HL-60 (cell line): ENCODE data around the gene CTDP1.

Source experiments
- DNase-seq, 2 experiments: peaks; one replicate each; pipeline ENCODE4 v3.0.0-alpha.2; 2010 to 2020; ENCODE audit warnings: low read depth in 1 of 2, low spot score in 1 of 2
- H3K27ac ChIP-seq: fragments of 250-450 bp; sonication (Bioruptor Pico); replicated peaks from 2 replicates; pipeline ENCODE4 v1.5.1; 2020; ENCODE audit warnings: mild to moderate bottlenecking, moderate library complexity
- H3K27me3 ChIP-seq: fragments of 250-450 bp; sonication (Bioruptor Pico); 2 replicates; pipeline ENCODE4 v1.5.1; 2021; ENCODE audit warnings: mild to moderate bottlenecking, moderate library complexity; ENCODE audit not compliant: insufficient read depth, poor library complexity, severe bottlenecking
- H3K4me3 ChIP-seq: replicated peaks from 2 replicates; pipeline ENCODE4 v1.5.1; 2011; ENCODE audit warnings: mild to moderate bottlenecking, control low read depth, low read length; ENCODE audit not compliant: insufficient read depth
- CTCF ChIP-seq: IDR thresholded peaks from one replicate; pipeline ENCODE4 v1.5.1; 2011; ENCODE audit warnings: low read length, control low read depth, inconsistent platforms; ENCODE audit not compliant: insufficient read depth
- GABPA ChIP-seq: IDR thresholded peaks from 2 replicates; pipeline ENCODE4 v1.6.1; 2012; ENCODE audit warnings: low read depth
- POLR2AphosphoS5 ChIP-seq: IDR thresholded peaks from 2 replicates; pipeline ENCODE4 v1.6.1; 2012; ENCODE audit warnings: low read depth
- REST ChIP-seq: IDR thresholded peaks from 2 replicates; pipeline ENCODE4 v1.6.1; 2012; ENCODE audit warnings: low read depth; ENCODE audit not compliant: insufficient replicate concordance
- SPI1 ChIP-seq: IDR thresholded peaks from 2 replicates; pipeline ENCODE4 v1.6.1; 2012; ENCODE audit warnings: low read depth, mild to moderate bottlenecking, borderline replicate concordance

CTDP1 gene

GRCh38 chr18:79788734-79789085 is 109.1 kb downstream of the CTDP1 start:
- Histone ChIP-seq H3K4me3 (no peak overlapping the region), H3K27me3 (no peaks in the 10 kb centered on the region), H3K27ac (no peak overlapping the region)
- no peak for DNase-seq
- no peak for TF ChIP-seq POLR2AphosphoS5
- TF ChIP-seq GABPA, result no peak
- no peak for TF ChIP-seq SPI1
- no peak for TF ChIP-seq REST
- TF ChIP-seq CTCF, result no peak

GRCh38 chr18:79789091-79789891 is 109.7 kb downstream of the CTDP1 start:
- no peak for DNase-seq
- H3K27ac ChIP-seq, result no peak overlapping the region
- no peaks in the 10 kb centered on the region for H3K27me3 ChIP-seq
- H3K4me3 ChIP-seq, result no peak overlapping the region
- TF ChIP-seq CTCF (no peak), SPI1 (no peak), GABPA (no peak), REST (no peak), POLR2AphosphoS5 (no peak)

DNA sequence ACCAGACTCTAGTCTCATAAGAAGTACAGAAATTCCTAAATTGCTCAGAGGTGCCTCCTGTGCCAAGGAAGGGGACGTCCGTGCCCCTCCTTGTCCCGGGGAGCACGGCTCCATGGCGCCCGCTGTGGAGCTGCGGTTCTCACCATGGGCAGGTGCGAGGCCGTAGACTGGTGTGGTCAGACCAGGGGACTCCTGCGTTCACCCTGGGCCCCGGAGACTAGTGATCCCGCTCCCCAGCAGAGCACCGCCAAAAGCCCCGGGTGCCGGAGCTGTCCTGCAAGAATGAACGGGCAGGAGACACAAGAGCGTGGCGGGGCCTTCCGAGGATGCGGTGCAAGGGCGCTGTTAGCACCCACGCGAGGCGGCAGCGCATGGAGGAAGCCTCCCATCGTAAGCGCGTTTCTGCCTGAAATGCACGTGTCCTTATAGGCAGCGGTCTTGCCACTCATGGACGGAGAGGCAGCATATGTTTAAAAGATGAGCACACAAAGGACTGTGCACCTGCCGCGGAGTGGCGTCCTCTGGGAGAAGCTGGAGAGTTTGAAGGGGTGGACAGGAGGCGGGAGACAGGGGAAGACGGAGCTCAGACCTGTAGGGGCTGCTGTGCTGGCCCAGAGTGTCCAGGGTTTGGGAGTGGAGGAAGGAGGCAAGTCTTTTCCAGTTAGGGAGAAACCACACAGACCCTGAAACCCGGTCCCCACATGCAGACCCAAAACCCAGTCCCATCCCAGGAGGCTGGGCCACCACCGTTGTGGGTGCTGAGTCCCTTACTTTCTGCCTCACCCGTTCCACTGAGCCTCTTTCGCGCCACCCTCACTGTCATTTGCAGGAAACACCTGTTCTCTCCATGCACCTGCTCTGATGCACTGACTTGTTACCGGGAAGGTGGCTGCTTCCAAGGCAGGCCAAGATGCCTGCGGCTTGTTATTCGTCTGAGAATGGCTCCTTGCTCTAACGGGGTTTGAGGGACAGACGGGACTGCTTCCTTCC is 110.6 kb downstream of the CTDP1 start:
- Histone ChIP-seq H3K27ac (peak overlapping the region; percentile 96), H3K27me3 (no peaks in the 10 kb centered on the region), H3K4me3 (no peak overlapping the region)
- TF ChIP-seq GABPA (no peak), CTCF (no peak), POLR2AphosphoS5 (no peak), REST (no peak), SPI1 (no peak)
- DNase-seq, result no peak
